ENCODE results near the gene PRPF6. TPM values are rescaled to one million over a fixed set of nuclear protein-coding genes. Genes with fewer than 3 reads are reported as not detected.

The PRPF6 gene
- total and polyA plus RNA-seq, 2 of the 13 experiments (the other 11 are each of a cell fraction or from before 2014, with no cell fraction given): 63.7 to 101 TPM

- TF ChIP-seq ZNF839 (CRISPR knock-in tag; IDR thresholded peaks at IDR 0.05; ENCODE audit: borderline replicate concordance): no peak
- no peak for TF ChIP-seq ZNF24 (IDR thresholded peaks at IDR 0.05)
- peak; percentile 96 for TF ChIP-seq PHF21A (CRISPR knock-in tag; IDR thresholded peaks at IDR 0.05)
- TF ChIP-seq ARID5B (CRISPR knock-in tag; IDR thresholded peaks at IDR 0.05): peak; percentile 73
- no peak for TF ChIP-seq ZNF496 (CRISPR knock-in tag; IDR thresholded peaks at IDR 0.05; ENCODE audit: insufficient replicate concordance)
- peak; percentile 89; the same call in 1 of the 2 replicates for TF ChIP-seq KLF9 (CRISPR knock-in tag; IDR thresholded peaks at IDR 0.05; ENCODE audit: low read depth)
- no peak for TF ChIP-seq ZNF510 (CRISPR knock-in tag; IDR thresholded peaks at IDR 0.05; ENCODE audit: low read depth)
- peak; percentile 87; the same call in 1 of the 2 replicates for TF ChIP-seq XBP1 (CRISPR knock-in tag; IDR thresholded peaks at IDR 0.05)
- peak; percentile 80 for TF ChIP-seq PAXIP1 (CRISPR knock-in tag; conservative IDR thresholded peaks at IDR 0.05)
- TF ChIP-seq ATF6 (CRISPR knock-in tag; conservative IDR thresholded peaks at IDR 0.05): no peak
- TF ChIP-seq CHCHD3 (CRISPR knock-in tag; IDR thresholded peaks at IDR 0.05): peak; percentile 59; the same call in 1 of the 2 replicates
- TF ChIP-seq ZNF317 (CRISPR knock-in tag; IDR thresholded peaks at IDR 0.05): 0 out of 2 replicates have a peak, but pooled peaks have one; percentile 34
- TF ChIP-seq CEBPZ (IDR thresholded peaks at IDR 0.05; ENCODE audit: low read length): no peak
- peak; percentile 76 for TF ChIP-seq ZNF263 (CRISPR knock-in tag; IDR thresholded peaks at IDR 0.05)
- TF ChIP-seq ZSCAN29 (CRISPR knock-in tag; conservative IDR thresholded peaks at IDR 0.05): no peak
- no peak for TF ChIP-seq FOSL2 (CRISPR knock-in tag; IDR thresholded peaks at IDR 0.05)
Measured at GRCh38 chr20:64053841-64054661, 73.1 kb downstream of the PRPF6 start (continued).

All from HepG2 (cell line).